SH-SY5Y (cell line): ENCODE measurements around the gene SELENOV.

Experiments
- GATA2 ChIP-seq: IDR thresholded peaks from 2 replicates; pipeline ENCODE4 v1.6.1; 2011; ENCODE audit warnings: mild to moderate bottlenecking, low read depth, low read length
- GATA3 ChIP-seq: IDR thresholded peaks from 2 replicates; pipeline ENCODE4 v1.6.1; 2011; ENCODE audit warnings: low read depth, mild to moderate bottlenecking, low read length, moderate library complexity

Gene SELENOV

DNA sequence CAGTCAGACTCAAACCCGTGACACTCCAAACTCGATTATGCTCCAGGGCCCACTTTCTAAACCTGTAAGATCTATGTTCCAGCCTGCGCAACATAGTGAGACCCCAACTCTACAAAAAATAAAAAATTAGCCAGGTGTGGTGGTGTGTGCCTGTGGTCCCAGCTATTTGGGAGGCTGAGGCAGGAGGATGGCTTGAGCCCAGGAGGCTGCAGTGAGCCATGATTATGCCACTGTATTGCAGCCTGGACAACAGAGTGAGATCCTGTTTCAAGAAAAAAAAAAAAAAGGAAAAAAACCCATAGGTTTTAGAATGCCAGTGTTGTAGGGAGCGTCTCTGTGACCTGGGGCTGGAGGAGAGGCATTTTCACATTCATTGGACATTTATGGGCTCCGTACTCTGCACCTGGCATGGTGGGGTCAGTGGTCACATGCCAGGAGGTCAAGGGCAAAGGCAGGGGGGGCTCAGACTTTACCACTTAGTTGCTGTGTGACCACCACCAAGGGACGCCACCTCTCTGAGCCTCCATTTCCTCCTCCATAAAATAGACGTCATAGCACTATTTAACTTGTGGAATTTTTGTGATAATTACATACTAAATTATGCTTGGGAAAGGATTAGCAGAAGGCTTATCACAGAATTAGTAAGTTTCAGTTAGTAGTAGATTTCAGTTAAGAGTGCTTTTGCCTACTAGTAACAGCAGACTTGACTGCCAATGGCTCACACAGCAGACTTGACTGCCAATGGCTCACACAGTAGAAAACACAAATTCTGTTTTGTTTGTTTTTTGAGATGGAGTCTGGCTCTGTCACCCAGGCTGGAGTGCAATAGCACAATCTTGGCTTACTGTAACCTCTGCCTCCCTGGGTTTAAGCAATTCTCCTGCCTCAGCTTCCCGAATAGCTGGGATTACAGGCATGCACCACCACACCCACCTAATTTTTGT lies 5.9 kb downstream of the SELENOV start:
- TF ChIP-seq GATA2 (no peak), GATA3 (no peak)

DNA sequence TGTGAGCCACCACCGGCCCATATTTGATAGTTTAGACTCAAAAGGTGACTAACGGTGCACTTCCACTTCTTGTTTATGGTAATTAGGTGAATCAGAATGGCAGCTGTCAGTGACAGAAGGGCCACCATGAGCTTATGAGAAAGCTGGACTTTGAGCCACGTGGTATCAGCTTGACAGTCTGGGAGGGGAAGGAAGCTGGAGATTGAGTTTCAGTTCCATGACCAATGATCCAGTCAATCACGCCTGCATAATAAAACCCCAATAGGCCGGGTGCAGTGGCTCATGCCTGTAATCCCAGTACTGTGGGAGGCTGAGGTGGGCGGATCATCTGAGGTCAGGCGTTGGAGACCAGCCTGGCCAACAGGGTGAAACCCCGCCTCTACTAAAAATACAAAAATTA lies 9.6 kb downstream of the SELENOV start:
- no peak for TF ChIP-seq GATA2
- TF ChIP-seq GATA3: no peak

DNA sequence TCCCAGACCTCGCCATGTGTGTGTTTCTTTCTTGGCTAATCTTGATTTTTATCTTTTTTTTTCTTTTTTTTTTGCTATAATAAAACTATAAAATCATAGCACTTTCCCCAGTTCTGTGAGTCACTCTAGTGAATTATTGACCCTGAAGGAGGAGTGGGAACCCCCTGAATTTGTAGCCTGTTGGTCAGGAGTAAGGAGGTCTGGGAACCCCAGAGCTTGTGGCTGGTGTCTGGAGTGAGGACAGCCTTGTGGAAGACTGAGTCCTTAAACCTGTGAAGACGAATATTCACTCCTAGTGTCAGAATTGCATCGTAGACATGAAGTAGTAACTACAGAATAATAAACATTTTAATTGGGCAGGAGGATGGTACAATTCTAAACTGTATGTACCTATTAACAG lies 10.3 kb downstream of the SELENOV start:
- TF ChIP-seq GATA2: no peak
- TF ChIP-seq GATA3: no peak

DNA sequence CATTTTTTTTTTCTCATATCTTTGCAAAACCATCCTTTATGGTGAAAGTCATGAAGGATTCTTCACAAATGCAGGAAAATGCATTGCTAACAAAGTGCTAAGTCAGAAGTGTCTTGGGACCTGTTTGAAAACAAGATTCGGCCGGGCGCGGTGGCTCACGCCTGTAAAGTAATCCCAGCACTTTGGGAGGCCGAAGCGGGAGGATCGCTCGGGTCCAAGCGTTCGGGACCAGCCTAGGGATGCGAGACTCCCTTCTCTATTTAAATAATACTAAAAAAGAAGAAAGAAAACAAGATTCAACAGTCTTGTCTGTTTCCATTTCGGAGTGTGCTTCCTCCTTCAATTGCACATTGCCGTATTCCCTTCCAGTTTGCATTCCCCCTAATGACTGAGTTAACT lies 16.9 kb downstream of the SELENOV start:
- TF ChIP-seq GATA3: no peak
- TF ChIP-seq GATA2: no peak

DNA sequence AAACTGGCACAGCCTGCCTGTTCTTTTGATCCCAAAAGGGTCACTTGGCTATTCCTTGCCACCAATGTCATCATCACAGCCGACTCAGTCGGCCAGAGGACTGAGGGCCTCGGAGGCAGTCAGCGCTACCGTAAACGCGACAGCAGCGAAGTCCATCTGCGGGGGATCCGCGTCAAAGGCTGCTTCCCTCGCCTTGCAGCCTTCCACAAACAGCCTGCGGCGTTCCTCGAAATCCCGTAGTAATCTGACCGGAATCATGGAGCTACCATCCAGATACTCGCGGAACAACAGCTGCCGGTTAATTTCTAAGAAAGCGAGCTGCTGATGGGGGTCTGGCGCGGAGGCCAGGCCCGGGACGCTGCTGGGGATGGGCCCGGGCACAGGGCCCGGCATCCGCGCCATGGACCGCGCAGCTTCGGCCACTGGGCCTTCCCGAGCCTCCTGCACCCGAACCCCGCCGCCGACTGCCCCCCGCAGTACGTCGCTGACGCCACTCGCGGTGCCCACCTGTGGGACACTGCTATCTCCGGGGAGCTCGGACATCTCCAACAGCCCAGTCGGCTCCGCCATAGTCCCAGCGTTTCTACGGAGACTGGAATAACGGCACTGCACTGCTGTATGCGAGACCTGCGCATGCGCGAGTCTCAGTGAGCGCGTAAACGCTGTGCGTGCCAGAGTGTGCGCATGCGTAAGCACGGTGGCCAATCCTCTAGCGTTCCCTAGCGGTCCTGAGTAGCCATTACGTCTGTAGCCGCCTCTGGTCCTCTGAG lies 17.5 kb downstream of the SELENOV start, which contains the start of gene EID2B:
Gene EID2B, minus strand, starts transcription at position 620 of the 770 bp plus-strand sequence. Its CDS starts 50 bp downstream, at position 570.
- 0 out of 2 replicates have a peak, but pooled peaks have one; percentile 5 for TF ChIP-seq GATA2
- no peak for TF ChIP-seq GATA3

DNA sequence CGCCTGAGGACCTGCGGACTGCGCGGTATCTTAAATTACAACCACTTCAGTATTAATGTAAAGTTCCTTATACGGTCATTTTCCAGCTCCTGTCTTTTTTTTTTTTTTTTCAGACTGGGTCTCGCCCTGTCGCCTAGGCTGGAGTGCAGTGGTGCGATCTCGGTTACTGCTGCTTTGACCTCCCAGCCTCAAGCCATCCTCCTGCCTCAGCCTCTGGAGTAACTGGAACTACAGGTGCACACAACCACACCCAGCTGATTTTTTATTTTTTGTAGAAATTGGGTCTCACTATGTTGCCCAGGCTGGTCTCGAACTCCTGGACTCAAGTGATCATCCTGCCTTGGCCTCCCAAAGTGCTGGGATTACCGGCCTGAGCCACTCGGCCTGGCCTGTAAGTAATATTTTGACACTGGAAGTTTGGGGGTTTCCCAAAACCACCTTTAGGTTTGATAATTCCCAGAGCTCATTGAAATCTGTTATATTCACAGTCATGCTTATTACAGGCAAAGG lies 18.1 kb downstream of the SELENOV start:
- TF ChIP-seq GATA2 (no peak), GATA3 (no peak)

DNA sequence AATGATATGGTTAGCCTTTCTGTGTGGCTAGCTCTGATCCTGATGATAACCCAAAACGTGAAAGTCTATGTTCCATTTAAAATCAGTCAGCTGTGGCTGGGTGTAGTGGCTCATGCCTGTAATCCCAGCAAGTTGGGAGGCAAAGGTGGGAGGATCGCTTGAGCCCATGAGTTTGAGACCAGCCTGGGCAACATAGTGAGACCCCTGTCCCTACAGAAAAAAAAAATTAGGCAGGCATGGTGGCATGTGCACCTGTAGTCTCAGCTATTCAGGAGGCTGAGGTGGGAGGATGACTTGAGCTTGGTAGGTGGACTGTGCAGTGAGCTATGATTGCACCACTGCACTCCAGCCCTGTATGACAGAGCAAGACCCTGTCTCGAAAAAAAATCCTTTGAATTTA lies 18.9 kb downstream of the SELENOV start:
- TF ChIP-seq GATA3 (no peak), GATA2 (no peak)

DNA sequence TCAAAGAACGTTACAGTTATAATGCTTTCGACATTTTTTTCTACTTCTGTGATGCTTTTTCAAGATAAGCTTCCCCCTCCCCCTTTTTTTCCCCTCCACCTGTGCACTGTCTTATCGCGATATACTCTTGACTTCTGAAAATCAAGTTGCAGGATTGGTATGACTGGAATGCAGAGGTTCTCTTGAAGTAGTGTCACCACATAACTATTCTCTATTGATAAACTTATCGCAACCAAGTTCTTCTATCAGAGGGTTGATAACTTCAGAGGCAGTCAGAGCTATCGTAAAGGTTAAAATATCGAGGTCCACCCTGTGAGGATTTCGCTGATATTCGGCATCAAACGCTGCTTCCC lies 24.2 kb downstream of the SELENOV start:
- no peak for TF ChIP-seq GATA2
- no peak for TF ChIP-seq GATA3

DNA sequence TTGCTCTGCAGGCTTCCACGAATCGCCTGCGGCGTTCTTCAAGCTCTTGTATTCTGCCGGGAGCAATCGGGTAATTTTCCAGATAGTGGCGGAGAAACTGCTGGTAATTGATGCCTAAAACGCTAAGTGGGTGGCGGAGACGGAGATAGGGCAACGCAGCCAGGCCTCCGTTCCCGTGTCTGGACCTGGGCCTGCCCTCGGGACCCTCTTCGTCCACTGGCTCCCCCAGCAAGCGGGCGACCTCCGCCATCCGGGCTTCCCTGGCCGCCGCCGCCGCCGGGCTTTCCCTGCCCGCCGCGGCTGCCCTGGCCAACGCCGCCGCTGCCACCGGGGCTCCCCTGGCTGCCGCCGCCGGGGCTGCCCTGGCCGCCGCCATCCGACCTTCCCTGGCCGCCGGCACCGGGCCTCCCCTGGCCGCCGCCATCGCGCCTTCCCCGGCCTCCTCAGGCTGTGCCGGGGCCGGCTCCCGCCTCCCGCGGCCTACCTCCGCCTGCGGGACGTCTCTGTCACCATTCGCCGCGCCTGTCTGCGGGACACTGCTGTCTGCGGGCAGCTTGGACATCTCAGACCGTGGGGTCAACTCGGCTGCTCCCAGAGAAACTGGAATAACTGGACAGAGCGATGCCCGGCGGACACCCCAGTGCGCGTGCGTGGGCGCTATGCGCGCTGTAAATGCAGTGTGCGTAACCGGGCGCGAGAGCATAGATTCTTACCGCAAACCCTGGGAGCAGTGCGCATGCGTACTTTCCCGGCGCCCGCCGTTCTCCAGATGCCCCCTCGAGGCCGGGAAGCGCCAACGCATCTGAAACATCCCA lies 24.8 kb downstream of the SELENOV start, which contains the start of gene EID2:
Gene EID2, minus strand, starts transcription at position 644 of the 815 bp plus-strand sequence. Its CDS starts 82 bp downstream, at position 562.
- TF ChIP-seq GATA3 (no peak), GATA2 (no peak; the same call in 1 of the 2 replicates)

DNA sequence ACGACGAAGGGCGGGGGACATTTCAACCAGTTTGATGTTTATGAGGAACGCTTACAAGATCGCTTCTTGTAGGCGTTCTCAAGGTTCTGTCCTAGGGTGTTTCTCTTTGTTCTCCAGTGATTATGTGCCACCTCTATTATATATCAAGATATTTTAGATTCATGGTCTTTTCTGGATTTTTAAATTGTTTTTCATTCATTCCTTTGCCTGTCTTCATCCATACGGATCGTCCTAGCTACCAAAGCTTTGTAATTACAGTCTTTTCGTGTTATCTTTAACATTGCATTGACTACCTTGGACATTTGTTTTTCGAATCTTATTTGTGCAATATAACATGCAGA lies 25.4 kb downstream of the SELENOV start:
- TF ChIP-seq GATA3 (no peak), GATA2 (no peak)

DNA sequence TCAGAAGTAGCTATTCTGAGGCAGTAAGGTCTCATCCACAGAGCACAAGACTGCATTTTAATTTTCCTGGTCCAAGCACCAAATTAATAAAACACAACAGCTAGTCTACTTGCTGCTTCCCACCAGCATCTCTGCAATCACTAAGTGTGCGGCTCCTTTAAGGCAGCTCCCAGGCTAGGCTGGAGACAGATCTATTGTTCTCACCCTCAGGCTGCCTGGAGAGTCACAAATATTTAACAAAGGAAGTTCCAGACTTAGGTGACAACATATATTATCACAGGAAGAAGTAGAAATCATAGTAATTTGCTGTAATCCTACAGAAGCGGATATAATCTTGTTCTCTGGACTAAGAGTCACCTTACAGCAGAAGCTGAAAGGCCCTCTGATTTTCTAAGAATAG lies 27.3 kb downstream of the SELENOV start:
- TF ChIP-seq GATA2: no peak
- TF ChIP-seq GATA3: no peak

DNA sequence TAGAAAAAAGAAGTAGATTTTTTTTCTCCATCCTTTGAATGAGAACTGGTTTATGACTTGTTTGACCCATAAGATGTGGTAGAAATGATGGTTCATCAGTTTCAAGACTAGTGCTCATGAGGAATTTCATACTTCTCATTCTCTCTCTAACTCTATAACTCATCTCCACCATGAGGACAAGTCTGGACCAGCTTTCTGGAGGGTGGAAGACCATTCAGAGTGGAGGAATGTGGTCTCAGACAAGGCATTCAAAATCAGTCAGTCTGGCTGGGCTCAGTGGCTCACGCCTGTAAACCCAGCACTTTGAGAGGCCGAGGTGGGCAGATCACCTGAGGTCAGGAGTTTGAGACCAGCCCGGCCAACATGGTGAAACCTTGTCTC lies 28.5 kb downstream of the SELENOV start:
- TF ChIP-seq GATA3: no peak
- TF ChIP-seq GATA2: no peak

DNA sequence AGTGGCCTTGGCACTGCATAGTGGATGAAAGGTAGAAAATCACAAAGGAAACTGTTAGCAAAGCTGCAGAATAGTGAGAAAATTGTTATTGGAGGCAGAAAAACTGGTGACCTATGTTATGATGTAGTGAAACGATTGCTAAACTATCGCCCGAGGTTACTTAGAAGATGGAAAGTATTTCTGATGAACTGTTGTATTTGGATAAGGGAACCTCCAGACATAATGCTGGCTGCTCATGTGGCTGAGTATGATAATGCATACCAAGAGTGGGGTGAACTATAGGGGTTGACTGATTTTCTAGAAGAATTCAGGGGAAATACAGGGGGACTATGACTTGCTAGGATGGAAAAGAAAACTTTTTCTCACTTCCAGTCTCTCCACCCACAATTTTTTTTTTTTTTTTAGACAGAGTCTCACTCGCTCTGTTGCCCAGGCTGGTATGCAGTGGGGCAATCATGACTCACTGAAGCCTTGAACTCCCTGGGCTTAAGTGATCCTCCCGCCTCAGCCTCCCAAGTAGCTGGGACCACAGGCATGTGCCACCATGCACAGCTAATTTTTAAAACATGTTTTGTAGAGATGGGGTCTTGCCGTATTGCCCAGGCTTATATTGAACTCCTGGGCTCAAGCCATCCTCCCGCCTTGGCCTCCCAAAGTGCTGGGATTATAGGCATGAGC lies 29.4 kb downstream of the SELENOV start:
- TF ChIP-seq GATA2 (no peak), GATA3 (no peak)

DNA sequence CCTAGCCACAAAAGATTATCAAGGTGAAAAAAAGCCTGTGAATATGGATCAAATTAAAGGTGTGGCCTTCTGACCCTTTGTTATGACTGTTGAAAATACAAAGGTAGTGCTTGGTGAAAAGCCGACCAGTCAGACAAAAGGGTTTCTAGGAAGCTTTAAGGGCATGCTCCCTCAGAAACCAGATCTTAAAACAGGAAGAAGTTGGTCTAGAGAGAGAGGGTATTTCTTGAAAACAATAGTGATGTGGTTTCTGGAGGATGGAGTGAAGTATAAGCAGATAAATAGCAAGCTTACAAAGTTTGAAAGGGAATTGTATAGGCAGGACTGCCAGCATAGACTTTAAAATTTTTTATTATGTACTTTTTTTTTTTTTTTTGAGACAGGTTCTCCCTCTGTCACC lies 30.0 kb downstream of the SELENOV start:
- TF ChIP-seq GATA2 (no peak), GATA3 (no peak)
